H9 (cell line): ENCODE measurements around the gene RALGAPA1. TPM values are rescaled to one million over a fixed set of nuclear protein-coding genes. Genes with fewer than 3 reads are reported as not detected.

Experiments used
- DNase-seq: peaks from one replicate; pipeline ENCODE4 v3.0.0-alpha.2; 2017
- H2AFZ ChIP-seq: one replicate; pipeline ENCODE4 v1.6.1; 2013; ENCODE audit warnings: mild to moderate bottlenecking, low read length, control low read depth, moderate library complexity
- H2AK5ac ChIP-seq: 2 replicates; pipeline ENCODE4 v1.6.1; 2013; ENCODE audit warnings: low read length, control low read depth, mixed read lengths; ENCODE audit not compliant: insufficient read length
- H2BK120ac ChIP-seq: one replicate; pipeline ENCODE4 v1.6.1; 2013; ENCODE audit warnings: low read depth, mild to moderate bottlenecking, low read length, control low read depth, inconsistent platforms; ENCODE audit not compliant: poor library complexity, severe bottlenecking
- H2BK12ac ChIP-seq: 2 replicates; pipeline ENCODE4 v1.6.1; 2013; ENCODE audit warnings: low read length, control low read depth, mixed read lengths, low read depth; ENCODE audit not compliant: insufficient read length
- H2BK15ac ChIP-seq: 2 replicates; pipeline ENCODE4 v1.6.1; 2013; ENCODE audit warnings: low read depth, low read length, control low read depth
- H2BK20ac ChIP-seq: one replicate; pipeline ENCODE4 v1.6.1; 2013; ENCODE audit warnings: low read depth, mild to moderate bottlenecking, low read length, control low read depth, inconsistent platforms; ENCODE audit not compliant: poor library complexity, severe bottlenecking
- H2BK5ac ChIP-seq: 2 replicates; pipeline ENCODE4 v1.6.1; 2013; ENCODE audit warnings: low read length, control low read depth, mixed read lengths; ENCODE audit not compliant: insufficient read length
- H3K14ac ChIP-seq: 2 replicates; pipeline ENCODE4 v1.6.1; 2013; ENCODE audit warnings: low read length, control low read depth; ENCODE audit not compliant: insufficient read depth
- H3K18ac ChIP-seq: 2 replicates; pipeline ENCODE4 v1.6.1; 2013; ENCODE audit warnings: low read depth, mild to moderate bottlenecking, mixed read lengths, low read length, control low read depth; ENCODE audit not compliant: insufficient read length
- H3K23ac ChIP-seq: 2 replicates; pipeline ENCODE4 v1.6.1; 2013; ENCODE audit warnings: low read length, control low read depth, mixed read lengths, low read depth; ENCODE audit not compliant: insufficient read length
- H3K23me2 ChIP-seq: 2 replicates; pipeline ENCODE4 v1.6.1; 2013; ENCODE audit warnings: low read depth, mild to moderate bottlenecking, mixed read lengths, low read length, control low read depth; ENCODE audit not compliant: insufficient read length, poor library complexity, severe bottlenecking
- H3K27ac ChIP-seq: 2 replicates; pipeline ENCODE4 v1.5.1; 2013; ENCODE audit warnings: low read length, control low read depth, mixed read lengths, low read depth; ENCODE audit not compliant: insufficient read length
- H3K27me3 ChIP-seq: 2 replicates; pipeline ENCODE4 v1.6.1; 2013; ENCODE audit warnings: low read length, control low read depth, inconsistent platforms; ENCODE audit not compliant: insufficient read depth
- H3K4ac ChIP-seq: 2 replicates; pipeline ENCODE4 v1.6.1; 2013; ENCODE audit warnings: low read depth, mild to moderate bottlenecking, control low read depth, inconsistent platforms, low read length, moderate library complexity
- H3K4me1 ChIP-seq: 2 replicates; pipeline ENCODE4 v1.6.1; 2013; ENCODE audit warnings: low read length, control low read depth, inconsistent platforms; ENCODE audit not compliant: insufficient read depth
- H3K4me2 ChIP-seq: 2 replicates; pipeline ENCODE4 v1.6.1; 2013; ENCODE audit warnings: low read length, control low read depth, mixed read lengths; ENCODE audit not compliant: insufficient read length, insufficient read depth
- H3K56ac ChIP-seq: 2 replicates; pipeline ENCODE4 v1.6.1; 2013; ENCODE audit warnings: low read depth, mild to moderate bottlenecking, mixed read lengths, low read length, control low read depth; ENCODE audit not compliant: insufficient read length
- H3K79me1 ChIP-seq: 2 replicates; pipeline ENCODE4 v1.6.1; 2013; ENCODE audit warnings: low read depth, mild to moderate bottlenecking, moderate library complexity, low read length, control low read depth, inconsistent platforms; ENCODE audit not compliant: insufficient read depth, poor library complexity, severe bottlenecking
- H3K79me2 ChIP-seq: 2 replicates; pipeline ENCODE4 v1.6.1; 2013; ENCODE audit warnings: low read length, control low read depth, inconsistent platforms; ENCODE audit not compliant: insufficient read depth
- H3K9ac ChIP-seq: 2 replicates; pipeline ENCODE4 v1.6.1; 2013; ENCODE audit warnings: low read length, control low read depth, mixed read lengths; ENCODE audit not compliant: insufficient read length; ENCODE audit errors: extremely low read depth
- H3K9me3 ChIP-seq: one replicate; pipeline ENCODE4 v1.6.1; 2013; ENCODE audit warnings: low read depth, low read length, inconsistent platforms; ENCODE audit not compliant: control insufficient read depth
- H3T11ph ChIP-seq: one replicate; pipeline ENCODE4 v1.6.1; 2013; ENCODE audit warnings: mild to moderate bottlenecking, low read length, control low read depth, inconsistent platforms
- H4K20me1 ChIP-seq: one replicate; pipeline ENCODE4 v1.6.1; 2013; ENCODE audit not compliant: control insufficient read depth, insufficient read length, insufficient read depth
- H4K5ac ChIP-seq: 2 replicates; pipeline ENCODE4 v1.6.1; 2013; ENCODE audit warnings: low read depth, mild to moderate bottlenecking, mixed read lengths, low read length, control low read depth; ENCODE audit not compliant: insufficient read length
- H4K8ac ChIP-seq: replicated peaks from 2 replicates; pipeline ENCODE4 v1.6.1; 2013; ENCODE audit warnings: low read length, control low read depth, mixed read lengths, low read depth; ENCODE audit not compliant: insufficient read length
- H4K91ac ChIP-seq: 2 replicates; pipeline ENCODE4 v1.6.1; 2013; ENCODE audit warnings: low read depth, mild to moderate bottlenecking, moderate library complexity, mixed read lengths, low read length, control low read depth; ENCODE audit not compliant: insufficient read length
- H3K27ac Mint-ChIP-seq, 3 experiments: 2 replicates in 2 of 3; 3 replicates in 1 of 3; pipeline ENCODE4 v1.8.0; 2020 to 2021; ENCODE audit warnings: mixed read lengths in 3 of 3, mild to moderate bottlenecking in 1 of 3, moderate library complexity in 1 of 3
- H3K27me3 Mint-ChIP-seq: 2 replicates; pipeline ENCODE4 v1.8.0; 2021; ENCODE audit warnings: low read depth, mild to moderate bottlenecking, moderate library complexity, mixed read lengths
- H3K36me3 Mint-ChIP-seq, 3 experiments: 2 replicates in 2 of 3; 3 replicates in 1 of 3; pipeline ENCODE4 v1.8.0; 2020 to 2021; ENCODE audit warnings: low read depth in 3 of 3, mixed read lengths in 3 of 3; ENCODE audit not compliant: insufficient read depth in 1 of 3
- H3K4me1 Mint-ChIP-seq, 2 experiments: 2 replicates each; pipeline ENCODE4 v1.8.0; 2020; ENCODE audit warnings: mixed read lengths in 2 of 2
- H3K4me3 Mint-ChIP-seq, 2 experiments: 2 replicates in 1 of 2; 3 replicates in 1 of 2; pipeline ENCODE4 v1.8.0; 2020 to 2021; ENCODE audit warnings: mild to moderate bottlenecking in 2 of 2, mixed read lengths in 2 of 2, moderate library complexity in 1 of 2
- H3K9me3 Mint-ChIP-seq, 2 experiments: 2 replicates in 1 of 2; 3 replicates in 1 of 2; pipeline ENCODE4 v1.8.0; 2020; ENCODE audit warnings: mild to moderate bottlenecking in 2 of 2, mixed read lengths in 2 of 2, moderate library complexity in 1 of 2
- WGBS: extraction: QIAGEN DNeasy Blood & Tissue Kit; methylation state at CpG from one replicate; pipeline ENCODE4 v1.1.7; 2013; ENCODE audit warnings: missing lambda C conversion rate, low lambda C conversion rate, mixed read lengths; ENCODE audit not compliant: insufficient read length; ENCODE audit errors: extremely low coverage; 5-methylcytosine and 5-hydroxymethylcytosine counted together
- total RNA-seq: library from RNA; stranded (reverse); gene quantifications from 2 replicates; pipeline ENCODE4 v1.2.1, GENCODE V29; 2021
- TF ChIP-seq, protein P1 (sequence below): fragments of 200-600 bp; sonication (generic); conservative IDR thresholded peaks from 3 replicates; pipeline ENCODE4 v1.8.0; 2021; ENCODE audit warnings: antibody characterized with exemption, mild to moderate bottlenecking

The RALGAPA1 gene
- total RNA-seq, 1 experiment from 2014 or later: 29.8 TPM

DNA sequence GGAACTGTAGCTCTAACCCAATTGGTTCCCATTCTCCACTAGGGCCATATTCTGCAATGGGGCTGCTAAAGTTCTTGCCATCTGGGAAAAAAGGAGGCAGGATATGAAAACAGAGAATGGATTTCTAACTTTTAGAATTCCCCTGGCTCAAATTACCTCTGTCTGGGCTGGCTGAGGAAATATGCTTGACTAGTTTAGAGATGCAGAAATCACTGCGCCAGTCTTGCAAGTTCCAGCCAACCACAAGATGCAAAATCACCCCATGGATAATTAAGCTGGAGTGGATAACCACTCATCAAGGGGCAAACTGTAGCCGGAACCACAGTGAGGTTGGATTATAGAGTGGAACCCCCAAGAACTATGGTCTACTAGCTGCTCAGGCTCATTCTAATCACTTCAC lies 126.3 kb downstream of the RALGAPA1 start:
- Histone ChIP-seq H3K18ac (no peak overlapping the region), H3K4me1 (no peaks in the 10 kb centered on the region), H3K4ac (no peak overlapping the region), H3K79me2 (no peaks in the 10 kb centered on the region), H3K23me2 (no peaks in the 10 kb centered on the region), H2AFZ (no peak overlapping the region), H2BK15ac (no peak overlapping the region), H2AK5ac (no peak overlapping the region), H4K5ac (no peak overlapping the region), H3K4me2 (no peak overlapping the region), H4K91ac (no peak overlapping the region), H4K8ac (no peak overlapping the region), H3K27me3 (no peaks in the 10 kb centered on the region), H3K56ac (no peak overlapping the region), H2BK12ac (no peak overlapping the region), H3K27ac (no peak overlapping the region), H2BK120ac (no peak overlapping the region), H3K9me3 (no peaks in the 10 kb centered on the region), H3K14ac (no peak overlapping the region), H3K79me1 (no peaks in the 10 kb centered on the region), H3K9ac (no peak overlapping the region), H3K23ac (no peak overlapping the region), H2BK20ac (no peak overlapping the region), H4K20me1 (no peaks in the 10 kb centered on the region), H2BK5ac (no peak overlapping the region), H3T11ph (no peak overlapping the region)
- no peaks in the 10 kb centered on the region for H3K9me3 Mint-ChIP-seq
- no peak for DNase-seq
- peaks cover 0 to under 1% (median 0%) of the 10 kb centered on the region in 3 experiments; a peak in 1 of 7 replicates for H3K36me3 Mint-ChIP-seq
- H3K4me3 Mint-ChIP-seq: no peak overlapping the region
- no CpG with 5 or more reads among the region's 2 CpGs for WGBS
- no peaks in the 10 kb centered on the region for H3K4me1 Mint-ChIP-seq
- TF ChIP-seq, protein P1, sequence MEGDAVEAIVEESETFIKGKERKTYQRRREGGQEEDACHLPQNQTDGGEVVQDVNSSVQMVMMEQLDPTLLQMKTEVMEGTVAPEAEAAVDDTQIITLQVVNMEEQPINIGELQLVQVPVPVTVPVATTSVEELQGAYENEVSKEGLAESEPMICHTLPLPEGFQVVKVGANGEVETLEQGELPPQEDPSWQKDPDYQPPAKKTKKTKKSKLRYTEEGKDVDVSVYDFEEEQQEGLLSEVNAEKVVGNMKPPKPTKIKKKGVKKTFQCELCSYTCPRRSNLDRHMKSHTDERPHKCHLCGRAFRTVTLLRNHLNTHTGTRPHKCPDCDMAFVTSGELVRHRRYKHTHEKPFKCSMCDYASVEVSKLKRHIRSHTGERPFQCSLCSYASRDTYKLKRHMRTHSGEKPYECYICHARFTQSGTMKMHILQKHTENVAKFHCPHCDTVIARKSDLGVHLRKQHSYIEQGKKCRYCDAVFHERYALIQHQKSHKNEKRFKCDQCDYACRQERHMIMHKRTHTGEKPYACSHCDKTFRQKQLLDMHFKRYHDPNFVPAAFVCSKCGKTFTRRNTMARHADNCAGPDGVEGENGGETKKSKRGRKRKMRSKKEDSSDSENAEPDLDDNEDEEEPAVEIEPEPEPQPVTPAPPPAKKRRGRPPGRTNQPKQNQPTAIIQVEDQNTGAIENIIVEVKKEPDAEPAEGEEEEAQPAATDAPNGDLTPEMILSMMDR: no peak
- no peaks in the 10 kb centered on the region for H3K27me3 Mint-ChIP-seq
- H3K27ac Mint-ChIP-seq: no peak overlapping the region
